Activated T-cell treated with anti-CD3 and anti-CD28 coated beads for 24 hours (primary cell): ENCODE results near the gene DOCK1.

Source experiments
- DNase-seq: peaks from one replicate; pipeline ENCODE4 v3.0.0-alpha.2; 2020; ENCODE audit warnings: low read depth

Gene DOCK1

GRCh38 chr10:127179612-127180250, 274.5 kb downstream of the DOCK1 start:
- no peak for DNase-seq

- no peak for DNase-seq
Observed at GRCh38 chr10:127182161-127182560, 276.9 kb downstream of the DOCK1 start.

- no peak for DNase-seq
Observed at GRCh38 chr10:127184582-127184981, 279.4 kb downstream of the DOCK1 start.

- DNase-seq = no peak
Observed at GRCh38 chr10:127186813-127187212, 281.6 kb downstream of the DOCK1 start.

- DNase-seq = no peak
Observed at GRCh38 chr10:127189226-127189625, 284.0 kb downstream of the DOCK1 start.

- no peak for DNase-seq
Observed at GRCh38 chr10:127190427-127190826, 285.2 kb downstream of the DOCK1 start.

- no peak for DNase-seq
Observed at GRCh38 chr10:127193125-127193524, 287.9 kb downstream of the DOCK1 start.

GRCh38 chr10:127194111-127194510, 288.9 kb downstream of the DOCK1 start:
- no peak for DNase-seq

- DNase-seq = no peak
Observed at GRCh38 chr10:127194599-127194998, 289.4 kb downstream of the DOCK1 start.

GRCh38 chr10:127195041-127195506, 289.8 kb downstream of the DOCK1 start:
- DNase-seq = no peak

GRCh38 chr10:127195571-127196281, 290.5 kb downstream of the DOCK1 start:
- DNase-seq = no peak

GRCh38 chr10:127196282-127197153, 291.3 kb downstream of the DOCK1 start, which contains the start of gene INSYN2A:
INSYN2A (minus strand) TSS chr10:127196591; CDS start chr10:127176395, 20,196 bp downstream.
- no peak for DNase-seq

- no peak for DNase-seq
Observed at GRCh38 chr10:127197154-127197432, 291.9 kb downstream of the DOCK1 start.

GRCh38 chr10:127198307-127198706, 293.1 kb downstream of the DOCK1 start:
- no peak for DNase-seq

- no peak for DNase-seq
Observed at GRCh38 chr10:127198721-127199120, 293.5 kb downstream of the DOCK1 start.

GRCh38 chr10:127200646-127201045, 295.4 kb downstream of the DOCK1 start:
- DNase-seq = no peak

GRCh38 chr10:127203067-127203466, 297.8 kb downstream of the DOCK1 start:
- DNase-seq = no peak

GRCh38 chr10:127207081-127207480, 301.9 kb downstream of the DOCK1 start:
- DNase-seq = no peak

GRCh38 chr10:127210936-127211466, 305.8 kb downstream of the DOCK1 start:
- DNase-seq = no peak

- no peak for DNase-seq
Observed at GRCh38 chr10:127215866-127216265, 310.6 kb downstream of the DOCK1 start.

GRCh38 chr10:127216274-127216673, 311.0 kb downstream of the DOCK1 start:
- no peak for DNase-seq

- DNase-seq = no peak
Observed at GRCh38 chr10:127216786-127217185, 311.6 kb downstream of the DOCK1 start.

- DNase-seq = no peak
Observed at GRCh38 chr10:127218658-127219057, 313.4 kb downstream of the DOCK1 start.
